ENCODE measurements around the gene DAP3.

Gene DAP3

DNA sequence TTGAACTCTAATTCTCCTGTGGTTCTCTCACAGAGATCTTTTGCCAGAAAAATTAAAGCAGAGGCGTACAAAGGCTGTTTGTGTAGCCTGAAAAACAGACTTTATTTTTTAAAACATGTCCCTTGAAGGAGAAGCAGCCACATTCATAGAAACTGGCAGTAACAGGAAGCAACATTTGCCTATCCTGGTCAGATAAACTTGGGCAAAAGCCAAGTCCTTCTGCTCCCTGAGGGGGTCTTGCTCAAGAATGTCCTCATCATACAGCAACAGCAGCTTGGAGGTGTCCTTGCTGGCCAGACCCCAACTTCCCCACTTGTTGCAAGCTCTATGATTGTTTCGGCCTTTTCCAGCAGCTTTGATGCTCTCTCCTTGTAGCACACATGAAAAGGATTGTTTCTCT is 42.6 kb upstream of the DAP3 start:
- WGBS (ENCODE audit: insufficient coverage) = 86% methylated on average over 2 of the region's 2 CpGs
- no peaks in the 10 kb centered on the region for H3K27me3 ChIP-seq (replicated peaks in 2 of 5; ENCODE audit: control insufficient read depth in 4 of 5, insufficient read depth in 5 of 5, low read length in 4 of 5)
- H3K27ac ChIP-seq (ENCODE audit: insufficient read depth in 1 of 2, low read depth in 1 of 2, low read length in 2 of 2, poor library complexity in 1 of 2, severe bottlenecking in 2 of 2) = peak overlapping the region in 1 of 2 experiments; percentile 50
- DNase-seq = peak; percentile 12 to 44 (median 42)
- POLR2A ChIA-PET = interaction anchor here (1.1 kb wide), 1 partner anchor 9 kb away, joined by 3 read pairs; no protein-coding TSS in a partner anchor
- H3K4me1 ChIP-seq (ENCODE audit: control extremely low read depth in 1 of 4, control insufficient read depth in 4 of 4, insufficient read depth in 4 of 4, low read length in 3 of 4) = peaks cover 4 to 27% (median 15%) of the 10 kb centered on the region in 4 experiments
- H3K36me3 ChIP-seq (ENCODE audit: control insufficient read depth in 4 of 4, insufficient read depth in 4 of 4, low read length in 3 of 4) = no peaks in the 10 kb centered on the region
- peaks cover 0 to 22% (median 10%) of the 10 kb centered on the region in 5 experiments for H3K9me3 ChIP-seq (ENCODE audit: control extremely low read depth in 1 of 5, control insufficient read depth in 4 of 5, insufficient read depth in 2 of 5, low read depth in 1 of 5, low read length in 4 of 5)
- peak overlapping the region in 1 of 7 experiments; percentile 5 for H3K4me3 ChIP-seq (ENCODE audit: control insufficient read depth in 1 of 7, extremely low read depth in 1 of 7, insufficient read depth in 4 of 7, low read depth in 2 of 7, low read length in 6 of 7)
- CTCF ChIA-PET = interaction anchor here (1.3 to 1.4 kb wide), 2 partner anchors 9 kb away, joined by 4 read pairs; no protein-coding TSS in a partner anchor

DNA sequence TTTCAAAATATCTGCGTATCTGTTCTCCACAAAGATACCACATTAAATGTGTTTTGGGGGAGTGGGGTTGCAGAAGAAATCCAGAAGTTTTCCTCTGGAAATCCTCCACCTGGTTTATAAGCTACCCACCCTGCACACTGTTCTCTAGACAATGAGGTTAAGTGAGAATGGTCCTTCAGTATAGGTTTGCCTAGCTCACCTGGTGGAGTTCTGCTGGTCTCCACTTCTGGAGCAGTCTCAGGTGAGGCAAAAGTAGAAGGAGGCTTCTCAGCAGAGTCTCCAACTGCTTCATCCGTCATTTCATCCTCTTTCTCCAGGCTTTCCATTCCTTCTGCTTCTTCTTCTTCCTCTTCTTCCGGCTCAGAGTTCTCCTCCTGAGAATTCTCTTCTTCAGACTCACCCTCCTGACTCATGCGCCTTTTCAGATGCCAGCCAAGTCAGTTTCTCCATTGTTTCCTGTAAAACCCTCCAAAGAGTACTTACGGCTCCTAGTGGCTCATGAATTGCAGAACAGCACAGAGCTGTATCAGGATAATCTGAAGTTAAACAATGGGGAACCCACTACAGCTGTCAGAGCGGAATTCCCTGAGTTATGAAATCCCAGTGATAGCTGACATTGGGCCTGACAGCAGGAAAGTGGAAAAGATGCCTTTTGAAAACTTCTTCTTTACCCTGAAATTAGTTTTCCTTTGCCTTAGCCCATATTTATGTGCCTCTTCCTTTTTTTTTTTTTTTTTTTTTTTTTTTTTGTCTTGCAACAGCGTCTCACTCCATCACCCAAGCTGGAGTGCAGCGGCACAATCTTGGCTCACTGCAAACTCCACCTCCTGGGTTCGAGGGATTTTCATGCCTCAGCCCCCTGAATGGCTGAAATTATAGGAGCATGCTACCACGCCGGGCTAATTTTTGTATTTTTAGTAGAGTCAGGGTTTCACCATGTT is 40.4 kb upstream of the DAP3 start:
- ChIA-PET POLR2A (no interaction called here), CTCF (interaction anchor here (0.7 to 2.1 kb wide), 4 partner anchors 10 to 50 kb away, joined by 3 to 6 read pairs (median 4); no protein-coding TSS in a partner anchor)
- H3K4me3 ChIP-seq (ENCODE audit: control insufficient read depth in 1 of 7, extremely low read depth in 1 of 7, insufficient read depth in 4 of 7, low read depth in 2 of 7, low read length in 6 of 7) = peak overlapping the region in 1 of 7 experiments; percentile 48
- WGBS (ENCODE audit: insufficient coverage) = 38% methylated on average over 7 of the region's 11 CpGs
- peaks cover 0 to 7% (median 2%) of the 10 kb centered on the region in 5 experiments for H3K9me3 ChIP-seq (ENCODE audit: control extremely low read depth in 1 of 5, control insufficient read depth in 4 of 5, insufficient read depth in 2 of 5, low read depth in 1 of 5, low read length in 4 of 5)
- peak; percentile 52 to 67 (median 65) for DNase-seq
- H3K36me3 ChIP-seq (ENCODE audit: control insufficient read depth in 4 of 4, insufficient read depth in 4 of 4, low read length in 3 of 4) = no peaks in the 10 kb centered on the region
- peaks cover 4 to 27% (median 15%) of the 10 kb centered on the region in 4 experiments for H3K4me1 ChIP-seq (ENCODE audit: control extremely low read depth in 1 of 4, control insufficient read depth in 4 of 4, insufficient read depth in 4 of 4, low read length in 3 of 4)
- no peaks in the 10 kb centered on the region for H3K27me3 ChIP-seq (replicated peaks in 2 of 5; ENCODE audit: control insufficient read depth in 4 of 5, insufficient read depth in 5 of 5, low read length in 4 of 5)
- no peak overlapping the region for H3K27ac ChIP-seq (ENCODE audit: insufficient read depth in 1 of 2, low read depth in 1 of 2, low read length in 2 of 2, poor library complexity in 1 of 2, severe bottlenecking in 2 of 2)

DNA sequence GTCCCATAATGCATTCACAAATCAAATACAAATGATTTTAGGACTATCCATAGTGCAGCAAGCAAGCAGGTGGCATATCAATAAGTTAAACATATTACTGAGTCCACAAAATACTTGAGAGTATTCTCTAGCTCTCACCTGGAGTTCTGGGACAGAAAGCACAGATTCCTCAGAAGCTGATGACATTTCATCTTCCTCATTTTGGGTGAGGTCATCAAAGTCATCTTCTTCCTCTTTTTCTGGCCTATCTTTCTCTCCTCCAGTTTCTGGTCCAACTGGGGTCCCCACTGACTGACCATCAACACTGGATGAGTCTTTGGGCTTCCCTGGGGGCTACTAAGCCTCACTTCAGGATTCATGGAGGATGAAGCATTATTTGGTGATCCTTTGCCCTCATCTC is 39.2 kb upstream of the DAP3 start:
- ChIA-PET POLR2A (no interaction called here), CTCF (no interaction called here)
- Histone ChIP-seq H3K27ac (ENCODE audit: insufficient read depth in 1 of 2, low read depth in 1 of 2, low read length in 2 of 2, poor library complexity in 1 of 2, severe bottlenecking in 2 of 2) (no peak overlapping the region), H3K4me3 (ENCODE audit: control insufficient read depth in 1 of 7, extremely low read depth in 1 of 7, insufficient read depth in 4 of 7, low read depth in 2 of 7, low read length in 6 of 7) (no peak overlapping the region), H3K4me1 (ENCODE audit: control extremely low read depth in 1 of 4, control insufficient read depth in 4 of 4, insufficient read depth in 4 of 4, low read length in 3 of 4) (peaks cover 4 to 27% (median 15%) of the 10 kb centered on the region in 4 experiments), H3K36me3 (ENCODE audit: control insufficient read depth in 4 of 4, insufficient read depth in 4 of 4, low read length in 3 of 4) (no peaks in the 10 kb centered on the region), H3K9me3 (ENCODE audit: control extremely low read depth in 1 of 5, control insufficient read depth in 4 of 5, insufficient read depth in 2 of 5, low read depth in 1 of 5, low read length in 4 of 5) (no peaks in the 10 kb centered on the region), H3K27me3 (replicated peaks in 2 of 5; ENCODE audit: control insufficient read depth in 4 of 5, insufficient read depth in 5 of 5, low read length in 4 of 5) (peaks cover 0 to 2% (median 0%) of the 10 kb centered on the region in 5 experiments)
- peak in 2 of 3 donors; percentile 43 to 51 for DNase-seq

DNA sequence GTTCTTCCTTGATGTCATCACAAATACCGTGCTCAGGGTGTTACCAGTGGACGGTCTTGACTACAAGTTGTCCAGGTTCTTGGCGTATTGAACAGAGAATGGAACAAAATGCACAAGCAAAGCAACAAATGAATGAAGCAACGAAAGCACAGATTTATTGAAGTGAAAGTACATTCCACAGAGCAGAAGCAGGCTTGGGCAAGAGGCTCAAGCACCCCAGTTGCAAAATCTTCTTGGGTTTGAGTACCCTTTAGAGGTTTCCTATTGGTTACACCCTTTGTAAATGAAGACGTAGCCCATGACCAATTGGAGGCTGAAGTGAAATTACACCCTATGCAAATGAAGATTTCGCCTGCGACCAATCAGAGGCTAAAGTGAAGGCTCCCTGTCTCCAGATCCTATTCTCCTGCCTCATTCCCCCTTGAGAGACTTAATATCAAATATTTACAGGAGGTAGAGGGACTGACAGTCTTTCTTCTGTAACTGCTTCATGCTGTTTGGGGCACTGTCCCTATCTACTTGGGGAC is 38.6 kb upstream of the DAP3 start:
- POLR2A ChIA-PET = no interaction called here
- peaks cover 4 to 24% (median 15%) of the 10 kb centered on the region in 4 experiments for H3K4me1 ChIP-seq (ENCODE audit: control extremely low read depth in 1 of 4, control insufficient read depth in 4 of 4, insufficient read depth in 4 of 4, low read length in 3 of 4)

DNA sequence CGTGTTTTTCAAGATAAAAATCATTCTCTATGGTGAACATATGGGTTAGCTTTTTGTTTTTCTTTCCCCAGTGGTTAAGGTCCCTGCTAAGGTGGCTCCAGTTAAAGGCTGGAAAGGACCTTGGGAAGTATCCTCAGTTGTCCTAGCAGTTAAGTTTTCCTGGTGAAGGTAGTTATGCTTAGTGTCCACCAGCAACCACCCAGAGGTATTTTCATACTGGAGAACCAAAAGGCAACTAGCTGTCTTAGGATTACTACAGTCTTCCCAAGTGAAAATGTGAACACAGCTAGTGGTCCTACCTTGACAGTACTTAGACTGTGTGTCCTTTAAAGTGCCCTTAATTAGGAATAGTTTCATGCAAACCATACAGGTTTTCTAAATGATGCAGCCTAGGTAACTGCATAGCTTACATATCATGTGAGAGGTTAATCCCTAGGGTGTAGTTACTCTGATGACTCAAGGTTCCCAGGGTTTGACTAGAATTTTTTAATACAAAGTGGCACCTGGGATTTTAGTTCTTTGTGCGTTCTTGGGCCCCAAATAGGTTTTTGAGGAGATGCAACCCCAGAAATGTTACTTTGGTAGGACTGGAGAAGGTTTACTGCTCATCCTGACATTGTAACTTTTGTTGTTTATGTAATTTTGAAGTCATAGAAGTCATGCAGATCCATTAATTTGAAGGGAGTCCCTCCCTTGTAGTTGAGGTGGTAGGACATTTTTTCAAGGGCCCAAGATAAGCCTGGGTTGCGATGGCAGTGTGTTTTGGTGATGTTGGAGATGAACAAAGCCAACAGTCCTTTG is 36.8 kb upstream of the DAP3 start:
- POLR2A ChIA-PET = no interaction called here
- WGBS (ENCODE audit: insufficient coverage) = 50% methylated on average over 2 of the region's 3 CpGs
- peaks cover 0 to 2% (median 0%) of the 10 kb centered on the region in 5 experiments for H3K27me3 ChIP-seq (replicated peaks in 2 of 5; ENCODE audit: control insufficient read depth in 4 of 5, insufficient read depth in 5 of 5, low read length in 4 of 5)
- no peaks in the 10 kb centered on the region for H3K9me3 ChIP-seq (ENCODE audit: control extremely low read depth in 1 of 5, control insufficient read depth in 4 of 5, insufficient read depth in 2 of 5, low read depth in 1 of 5, low read length in 4 of 5)
- CTCF ChIA-PET = interaction anchor here (1.2 to 1.3 kb wide), 2 partner anchors 9 to 12 kb away, joined by 3 read pairs; no protein-coding TSS in a partner anchor
- no peak for DNase-seq
- no peak overlapping the region for H3K27ac ChIP-seq (ENCODE audit: insufficient read depth in 1 of 2, low read depth in 1 of 2, low read length in 2 of 2, poor library complexity in 1 of 2, severe bottlenecking in 2 of 2)
- peaks cover 0 to 9% (median 5%) of the 10 kb centered on the region in 4 experiments for H3K4me1 ChIP-seq (ENCODE audit: control extremely low read depth in 1 of 4, control insufficient read depth in 4 of 4, insufficient read depth in 4 of 4, low read length in 3 of 4)
- H3K36me3 ChIP-seq (ENCODE audit: control insufficient read depth in 4 of 4, insufficient read depth in 4 of 4, low read length in 3 of 4) = no peaks in the 10 kb centered on the region
- no peak overlapping the region for H3K4me3 ChIP-seq (ENCODE audit: control insufficient read depth in 1 of 7, extremely low read depth in 1 of 7, insufficient read depth in 4 of 7, low read depth in 2 of 7, low read length in 6 of 7)

More for the DNA sequence above, 38.6 kb upstream of the DAP3 start:
- no peaks in the 10 kb centered on the region for H3K9me3 ChIP-seq (ENCODE audit: control extremely low read depth in 1 of 5, control insufficient read depth in 4 of 5, insufficient read depth in 2 of 5, low read depth in 1 of 5, low read length in 4 of 5)
- CTCF ChIA-PET = interaction anchor here (0.8 kb wide), 1 partner anchor 12 kb away, joined by 3 read pairs; no protein-coding TSS in a partner anchor
- H3K27ac ChIP-seq (ENCODE audit: insufficient read depth in 1 of 2, low read depth in 1 of 2, low read length in 2 of 2, poor library complexity in 1 of 2, severe bottlenecking in 2 of 2) = no peak overlapping the region
- H3K4me3 ChIP-seq (ENCODE audit: control insufficient read depth in 1 of 7, extremely low read depth in 1 of 7, insufficient read depth in 4 of 7, low read depth in 2 of 7, low read length in 6 of 7) = no peak overlapping the region
- H3K27me3 ChIP-seq (replicated peaks in 2 of 5; ENCODE audit: control insufficient read depth in 4 of 5, insufficient read depth in 5 of 5, low read length in 4 of 5) = peaks cover 0 to 2% (median 0%) of the 10 kb centered on the region in 5 experiments
- no peak for DNase-seq
- 93% methylated on average over 7 of the region's 7 CpGs for WGBS (ENCODE audit: insufficient coverage)
- H3K36me3 ChIP-seq (ENCODE audit: control insufficient read depth in 4 of 4, insufficient read depth in 4 of 4, low read length in 3 of 4) = no peaks in the 10 kb centered on the region

DNA sequence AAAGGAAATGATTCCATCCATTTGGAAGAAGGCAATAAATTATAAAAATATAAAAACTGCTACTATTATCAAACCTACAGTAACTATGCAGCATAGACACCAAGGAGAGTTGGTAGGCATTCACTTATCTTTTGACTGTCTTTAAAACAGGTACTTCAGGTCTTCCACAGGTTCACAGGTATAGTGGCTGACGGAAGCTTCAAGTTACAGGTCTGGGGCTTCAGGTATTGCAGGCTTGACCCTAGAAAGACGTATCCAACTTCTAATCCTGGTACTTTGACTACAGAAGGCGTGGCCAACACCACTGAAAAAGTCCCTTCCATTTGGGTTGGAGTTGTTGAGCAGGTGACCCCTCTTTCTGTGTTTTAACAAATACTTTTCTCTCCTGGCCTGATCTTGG is 35.9 kb upstream of the DAP3 start:
- H3K4me1 ChIP-seq (ENCODE audit: control extremely low read depth in 1 of 4, control insufficient read depth in 4 of 4, insufficient read depth in 4 of 4, low read length in 3 of 4) = peaks cover 0 to 9% (median 5%) of the 10 kb centered on the region in 4 experiments
- POLR2A ChIA-PET = no interaction called here
- H3K27ac ChIP-seq (ENCODE audit: insufficient read depth in 1 of 2, low read depth in 1 of 2, low read length in 2 of 2, poor library complexity in 1 of 2, severe bottlenecking in 2 of 2) = no peak overlapping the region
- H3K36me3 ChIP-seq (ENCODE audit: control insufficient read depth in 4 of 4, insufficient read depth in 4 of 4, low read length in 3 of 4) = no peaks in the 10 kb centered on the region
- no peak for DNase-seq
- 88% methylated on average over 2 of the region's 3 CpGs for WGBS (ENCODE audit: insufficient coverage)
- peaks cover 0 to 2% (median 0%) of the 10 kb centered on the region in 5 experiments for H3K27me3 ChIP-seq (replicated peaks in 2 of 5; ENCODE audit: control insufficient read depth in 4 of 5, insufficient read depth in 5 of 5, low read length in 4 of 5)
- H3K4me3 ChIP-seq (ENCODE audit: control insufficient read depth in 1 of 7, extremely low read depth in 1 of 7, insufficient read depth in 4 of 7, low read depth in 2 of 7, low read length in 6 of 7) = no peak overlapping the region
- CTCF ChIA-PET = no interaction called here
- H3K9me3 ChIP-seq (ENCODE audit: control extremely low read depth in 1 of 5, control insufficient read depth in 4 of 5, insufficient read depth in 2 of 5, low read depth in 1 of 5, low read length in 4 of 5) = no peaks in the 10 kb centered on the region

Measured in common myeloid progenitor, CD34-positive (primary cell).